Hepatocyte (in vitro differentiated cells): ENCODE measurements around the gene INPP5F. TPM values are rescaled to one million over a fixed set of nuclear protein-coding genes. Genes with fewer than 3 reads are reported as not detected.
A peak's percentile ranks its signal among the peaks of the same experiment; 100 is the strongest.

Source experiments
- DNase-seq: peaks from one replicate; pipeline ENCODE4 v3.0.0-alpha.2; 2016; ENCODE audit warnings: low spot score
- H2AFZ ChIP-seq: fragments of 200-600 bp; sonication (generic); 2 replicates; pipeline ENCODE4 v1.6.0; 2016; ENCODE audit warnings: antibody characterized with exemption, mild to moderate bottlenecking
- H3K27ac ChIP-seq: fragments of 200-600 bp; sonication (generic); 2 replicates; pipeline ENCODE4 v1.5.1; 2016; ENCODE audit warnings: mild to moderate bottlenecking
- H3K27me3 ChIP-seq: fragments of 200-600 bp; sonication (generic); 2 replicates; pipeline ENCODE4 v1.6.1; 2016
- H3K36me3 ChIP-seq: fragments of 200-600 bp; sonication (generic); replicated peaks from 2 replicates; pipeline ENCODE4 v1.5.1; 2016; ENCODE audit warnings: low read depth; ENCODE audit not compliant: insufficient read depth
- H3K4me1 ChIP-seq: fragments of 200-600 bp; sonication (generic); 2 replicates; pipeline ENCODE4 v1.5.1; 2016; ENCODE audit warnings: mild to moderate bottlenecking, moderate library complexity; ENCODE audit not compliant: insufficient read depth
- H3K4me2 ChIP-seq: fragments of 200-600 bp; sonication (generic); 2 replicates; pipeline ENCODE4 v1.6.0; 2016
- H3K4me3 ChIP-seq: fragments of 200-600 bp; sonication (generic); 2 replicates; pipeline ENCODE4 v1.5.1; 2016; ENCODE audit warnings: mild to moderate bottlenecking
- H3K79me2 ChIP-seq: fragments of 200-600 bp; sonication (generic); 2 replicates; pipeline ENCODE4 v1.6.0; 2017; ENCODE audit warnings: mild to moderate bottlenecking
- H3K9me2 ChIP-seq: fragments of 200-600 bp; sonication (generic); replicated peaks from 2 replicates; pipeline ENCODE4 v1.6.0; 2017; ENCODE audit warnings: mild to moderate bottlenecking; ENCODE audit not compliant: insufficient read depth
- H3K9me3 ChIP-seq: fragments of 200-600 bp; sonication (generic); 2 replicates; pipeline ENCODE4 v1.5.1; 2016; ENCODE audit warnings: low read depth, mild to moderate bottlenecking
- H4K20me1 ChIP-seq: fragments of 200-600 bp; sonication (generic); 2 replicates; pipeline ENCODE4 v1.6.0; 2016; ENCODE audit warnings: mild to moderate bottlenecking; ENCODE audit not compliant: insufficient read depth, poor library complexity, severe bottlenecking
- EZH2 ChIP-seq: fragments of 200-600 bp; sonication (generic); IDR thresholded peaks from 2 replicates; pipeline ENCODE4 v1.6.1; 2016; ENCODE audit warnings: antibody characterized with exemption, mild to moderate bottlenecking, borderline replicate concordance
- EZH2phosphoT487 ChIP-seq: fragments of 200-600 bp; sonication (generic); IDR thresholded peaks from one replicate; pipeline ENCODE4 v1.6.1; 2018; ENCODE audit warnings: antibody characterized with exemption, mild to moderate bottlenecking, low read depth, moderate library complexity; ENCODE audit not compliant: unreplicated experiment, severe bottlenecking
- WGBS: methylation state at CpG from one replicate; pipeline ENCODE4 v1.1.6; 2016; ENCODE audit warnings: low lambda C conversion rate; ENCODE audit errors: missing lambda C conversion rate; 5-methylcytosine and 5-hydroxymethylcytosine counted together
- polyA plus RNA-seq: library from polyadenylated mRNA; unstranded; fragments of >200 nt; fragmentation: Nextera tagmentation; extraction: Ambion mirVana; gene quantifications from 2 replicates; pipeline ENCODE4 v1.2.1, GENCODE V29; 2016
- total RNA-seq: library from RNA; depleted of rRNA; stranded (reverse); fragments of >200 nt; gene quantifications from 2 replicates; pipeline ENCODE4 v1.2.3, GENCODE V29; 2014
- TF ChIP-seq, protein P1 (sequence below): fragments of 200-600 bp; sonication (generic); IDR thresholded peaks from 2 replicates; pipeline ENCODE4 v1.5.1; 2016; ENCODE audit warnings: antibody characterized with exemption, mild to moderate bottlenecking; ENCODE audit not compliant: poor library complexity

The INPP5F gene
- total and polyA plus RNA-seq, 2 experiments from 2014 or later, result 9.9 to 44.4 TPM

GRCh38 chr10:119686465-119687191 lies 39.2 kb upstream of the INPP5F start:
- Histone ChIP-seq H3K27me3 (no peaks in the 10 kb centered on the region), H3K4me3 (peak overlapping the region; percentile 19), H3K27ac (peak overlapping the region; percentile 73), H2AFZ (peak overlapping the region; percentile 70), H3K9me2 (no peaks in the 10 kb centered on the region), H3K36me3 (no peaks in the 10 kb centered on the region), H4K20me1 (no peaks in the 10 kb centered on the region), H3K79me2 (no peaks in the 10 kb centered on the region), H3K4me2 (peak overlapping the region; percentile 78), H3K9me3 (no peaks in the 10 kb centered on the region), H3K4me1 (peaks cover 13% of the 10 kb centered on the region)
- DNase-seq, result peak; percentile 92
- whole genome bisulfite sequencing, result 11% methylated on average over 24 of the region's 24 CpGs
- TF ChIP-seq EZH2phosphoT487 (no peak), EZH2 (no peak)
- TF ChIP-seq, protein P1, sequence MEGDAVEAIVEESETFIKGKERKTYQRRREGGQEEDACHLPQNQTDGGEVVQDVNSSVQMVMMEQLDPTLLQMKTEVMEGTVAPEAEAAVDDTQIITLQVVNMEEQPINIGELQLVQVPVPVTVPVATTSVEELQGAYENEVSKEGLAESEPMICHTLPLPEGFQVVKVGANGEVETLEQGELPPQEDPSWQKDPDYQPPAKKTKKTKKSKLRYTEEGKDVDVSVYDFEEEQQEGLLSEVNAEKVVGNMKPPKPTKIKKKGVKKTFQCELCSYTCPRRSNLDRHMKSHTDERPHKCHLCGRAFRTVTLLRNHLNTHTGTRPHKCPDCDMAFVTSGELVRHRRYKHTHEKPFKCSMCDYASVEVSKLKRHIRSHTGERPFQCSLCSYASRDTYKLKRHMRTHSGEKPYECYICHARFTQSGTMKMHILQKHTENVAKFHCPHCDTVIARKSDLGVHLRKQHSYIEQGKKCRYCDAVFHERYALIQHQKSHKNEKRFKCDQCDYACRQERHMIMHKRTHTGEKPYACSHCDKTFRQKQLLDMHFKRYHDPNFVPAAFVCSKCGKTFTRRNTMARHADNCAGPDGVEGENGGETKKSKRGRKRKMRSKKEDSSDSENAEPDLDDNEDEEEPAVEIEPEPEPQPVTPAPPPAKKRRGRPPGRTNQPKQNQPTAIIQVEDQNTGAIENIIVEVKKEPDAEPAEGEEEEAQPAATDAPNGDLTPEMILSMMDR, result peak; percentile 91

DNA sequence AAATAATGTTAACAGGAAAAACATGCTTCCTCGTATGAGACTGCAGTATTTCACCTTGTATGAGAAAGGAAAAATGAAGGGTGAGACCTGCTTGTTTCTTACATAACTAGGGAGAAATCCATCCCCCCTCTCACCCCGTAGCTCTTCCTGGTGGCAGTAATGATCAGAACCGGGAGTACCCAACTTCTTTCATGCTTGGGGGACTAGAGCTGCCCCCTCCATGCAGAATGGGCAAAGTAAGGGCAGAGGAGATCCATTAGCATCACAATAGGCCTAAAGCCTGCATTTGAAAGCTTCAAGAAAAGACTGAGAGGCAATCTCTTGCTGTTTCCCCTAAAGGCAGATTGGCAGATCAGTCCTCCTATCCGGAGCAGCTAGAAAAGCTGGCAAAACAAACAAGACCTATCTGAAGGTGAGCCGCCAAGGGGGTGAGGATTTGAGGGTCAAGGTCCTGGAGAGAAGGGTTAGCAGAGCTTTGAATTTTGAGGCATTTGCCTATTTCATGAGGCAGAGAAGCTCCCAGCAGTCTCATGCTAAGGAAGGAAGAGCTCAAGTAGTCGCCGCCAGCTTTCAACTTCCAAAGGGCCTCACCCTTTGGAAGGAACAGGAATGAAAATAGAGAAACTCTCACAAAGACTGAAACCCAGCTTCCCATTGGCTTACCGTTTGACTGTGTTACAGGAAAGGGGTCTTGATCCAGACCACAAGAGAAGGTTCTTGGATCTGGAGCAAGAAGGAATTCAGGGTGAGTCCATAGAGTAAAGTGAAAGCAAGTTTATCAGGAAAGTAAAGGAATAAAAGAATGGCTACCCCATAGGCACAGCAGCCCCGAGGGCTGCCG lies 38.4 kb upstream of the INPP5F start:
- Histone ChIP-seq H4K20me1 (no peaks in the 10 kb centered on the region), H3K27me3 (no peaks in the 10 kb centered on the region), H3K27ac (peak overlapping the region; percentile 73), H3K36me3 (no peaks in the 10 kb centered on the region), H3K4me3 (no peak overlapping the region), H2AFZ (peak overlapping the region; percentile 70), H3K9me3 (no peaks in the 10 kb centered on the region), H3K4me2 (peak overlapping the region; percentile 78), H3K79me2 (no peaks in the 10 kb centered on the region), H3K9me2 (no peaks in the 10 kb centered on the region), H3K4me1 (peaks cover 13% of the 10 kb centered on the region)
- WGBS, result 31% methylated on average over 10 of the region's 10 CpGs
- peak; percentile 33 for DNase-seq
- no peak for TF ChIP-seq EZH2phosphoT487
- TF ChIP-seq EZH2, result no peak
- TF ChIP-seq, protein P1, result no peak

GRCh38 chr10:119688033-119688508 lies 37.8 kb upstream of the INPP5F start:
- TF ChIP-seq, protein P1, result peak; percentile 17
- TF ChIP-seq EZH2phosphoT487 (no peak), EZH2 (no peak)
- H3K4me2 ChIP-seq, result peak overlapping the region; percentile 78
- H3K79me2 ChIP-seq, result no peaks in the 10 kb centered on the region
- no peaks in the 10 kb centered on the region for H3K9me2 ChIP-seq
- peak overlapping the region; percentile 70 for H2AFZ ChIP-seq
- no peaks in the 10 kb centered on the region for H3K27me3 ChIP-seq
- H3K36me3 ChIP-seq, result no peaks in the 10 kb centered on the region
- H3K9me3 ChIP-seq, result no peaks in the 10 kb centered on the region
- peak overlapping the region; percentile 73 for H3K27ac ChIP-seq
- H4K20me1 ChIP-seq, result no peaks in the 10 kb centered on the region
- DNase-seq, result peak; percentile 30
- H3K4me1 ChIP-seq, result peaks cover 13% of the 10 kb centered on the region
- no peak overlapping the region for H3K4me3 ChIP-seq
- 34% methylated on average over 4 of the region's 4 CpGs for WGBS
